A673 (cell line): ENCODE measurements around the gene ARHGAP4. TPM values are rescaled to one million over a fixed set of nuclear protein-coding genes. Genes with fewer than 3 reads are reported as not detected.

Experiments
- BruUV-seq: library from RNA; stranded (reverse); fragments of 400-500 nt; replicated peaks from 2 replicates; lab custom pipeline; 2021; lab: Mats Ljungman, UMichigan
- CTCF ChIA-PET: fragments of 300-600 bp; sonication (Branson Sonifier 250); formaldehyde crosslinking; loops from one replicate; lab custom pipeline; 2022; ENCODE audit warnings: antibody characterized with exemption; lab: Charles Lee
- POLR2A ChIA-PET: fragments of 300-600 bp; sonication (Branson Sonifier 250); formaldehyde crosslinking; loops from one replicate; lab custom pipeline; 2022; ENCODE audit warnings: antibody characterized with exemption; ENCODE audit not compliant: low non-redundant PET; lab: Charles Lee
- DNase-seq: peaks from one replicate; pipeline ENCODE4 v3.0.0-alpha.2; 2015; ENCODE audit warnings: low spot score
- H3K27ac ChIP-seq: fragments of 200-600 bp; sonication (generic); 2 replicates; pipeline ENCODE4 v1.5.1; 2016; ENCODE audit warnings: mixed run types, low read depth, mild to moderate bottlenecking, mixed read lengths, antibody characterized with exemption, low read length; ENCODE audit not compliant: poor library complexity, severe bottlenecking
- H3K27me3 ChIP-seq: fragments of 200-600 bp; sonication (generic); replicated peaks from 2 replicates; pipeline ENCODE4 v1.6.1; 2017; ENCODE audit warnings: mixed run types, low read depth, mild to moderate bottlenecking, mixed read lengths, antibody characterized with exemption, low read length; ENCODE audit not compliant: insufficient read depth, poor library complexity
- H3K36me3 ChIP-seq: fragments of 200-600 bp; sonication (generic); 2 replicates; pipeline ENCODE4 v1.6.1; 2016; ENCODE audit warnings: mixed run types, mild to moderate bottlenecking, mixed read lengths, antibody characterized with exemption, low read length; ENCODE audit not compliant: insufficient read depth, poor library complexity, severe bottlenecking
- H3K4me1 ChIP-seq: fragments of 200-600 bp; sonication (generic); 2 replicates; pipeline ENCODE4 v1.6.1; 2017; ENCODE audit warnings: mixed run types, mild to moderate bottlenecking, mixed read lengths, antibody characterized with exemption, low read length; ENCODE audit not compliant: insufficient read depth, poor library complexity, severe bottlenecking
- H3K4me3 ChIP-seq: fragments of 200-600 bp; sonication (generic); 2 replicates; pipeline ENCODE4 v1.5.1; 2016; ENCODE audit warnings: low read depth, mixed run types, mild to moderate bottlenecking, mixed read lengths, low read length; ENCODE audit not compliant: poor library complexity, severe bottlenecking
- H3K9me3 ChIP-seq: fragments of 200-600 bp; sonication (generic); 2 replicates; pipeline ENCODE4 v1.6.1; 2016; ENCODE audit warnings: mixed run types, low read depth, mild to moderate bottlenecking, mixed read lengths, antibody characterized with exemption, low read length; ENCODE audit not compliant: poor library complexity, severe bottlenecking
- CTCF ChIP-seq: fragments of 300-800, 200-600 bp; sonication (generic); conservative IDR thresholded peaks from 2 replicates; pipeline ENCODE4 v1.5.1; 2017; ENCODE audit warnings: low read depth, mild to moderate bottlenecking, antibody characterized with exemption, low read length, moderate library complexity, mixed read lengths
- EZH2 ChIP-seq: fragments of 200-600 bp; sonication (generic); IDR thresholded peaks from 2 replicates; pipeline ENCODE4 v1.6.1; 2017; ENCODE audit warnings: borderline replicate concordance, low read depth, mild to moderate bottlenecking, mixed read lengths, antibody characterized with exemption, low read length; ENCODE audit not compliant: poor library complexity, severe bottlenecking
- intact Hi-C: fragments of 100-400 bp; cut with micrococcal nuclease; formaldehyde crosslinking; loops from one replicate; pipeline ENCODE4 v1.10.0; 2022; ENCODE audit not compliant: unreplicated experiment
- total RNA-seq: library from RNA; stranded (reverse); gene quantifications from 2 replicates; pipeline ENCODE4 v1.2.3, GENCODE V29; 2021

Gene ARHGAP4
- total RNA-seq, 1 experiment from 2014 or later = 43.0 TPM

- no TSS peak for BruUV-seq
- no peaks in the 10 kb centered on the region for H3K36me3 ChIP-seq
- POLR2A ChIA-PET = no interaction called here
- no peaks in the 10 kb centered on the region for H3K27me3 ChIP-seq
- TF ChIP-seq EZH2 (no peak), CTCF (no peak)
- no peaks in the 10 kb centered on the region for H3K9me3 ChIP-seq
- no peak overlapping the region for H3K4me3 ChIP-seq
- H3K4me1 ChIP-seq = no peaks in the 10 kb centered on the region
- H3K27ac ChIP-seq = no peak overlapping the region
- CTCF ChIA-PET = no interaction called here
- intact Hi-C loops = no loop called here
- DNase-seq = no peak
These were observed 47.7 kb downstream of the ARHGAP4 start for GRCh38 chrX:153878345-153878744.

- intact Hi-C loops = no loop called here
- Histone ChIP-seq H3K36me3 (no peaks in the 10 kb centered on the region), H3K4me3 (no peak overlapping the region), H3K4me1 (no peaks in the 10 kb centered on the region), H3K27ac (no peak overlapping the region), H3K9me3 (no peaks in the 10 kb centered on the region), H3K27me3 (peaks cover 2% of the 10 kb centered on the region)
- TF ChIP-seq EZH2 (no peak), CTCF (no peak)
- ChIA-PET POLR2A (no interaction called here), CTCF (no interaction called here)
- no TSS peak for BruUV-seq
- DNase-seq = no peak
These were observed 48.3 kb downstream of the ARHGAP4 start for GRCh38 chrX:153877571-153878261.

- Histone ChIP-seq H3K4me3 (no peak overlapping the region), H3K27me3 (peaks cover 3% of the 10 kb centered on the region), H3K27ac (no peak overlapping the region), H3K4me1 (no peaks in the 10 kb centered on the region), H3K36me3 (no peaks in the 10 kb centered on the region), H3K9me3 (no peaks in the 10 kb centered on the region)
- CTCF ChIA-PET = no interaction called here
- intact Hi-C loops = no loop called here
- POLR2A ChIA-PET = no interaction called here
- no TSS peak for BruUV-seq
- no peak for TF ChIP-seq CTCF
- no peak for TF ChIP-seq EZH2
- DNase-seq = no peak
These were observed 50.0 kb downstream of the ARHGAP4 start for GRCh38 chrX:153876112-153876491.
